Measurements from ENCODE around the gene PID1. TPM values are rescaled to one million over a fixed set of nuclear protein-coding genes. Genes with fewer than 3 reads are reported as not detected.

PID1 gene
- total RNA-seq, 2 donors from 2014 or later = 33.8 to 42.4 TPM

DNA sequence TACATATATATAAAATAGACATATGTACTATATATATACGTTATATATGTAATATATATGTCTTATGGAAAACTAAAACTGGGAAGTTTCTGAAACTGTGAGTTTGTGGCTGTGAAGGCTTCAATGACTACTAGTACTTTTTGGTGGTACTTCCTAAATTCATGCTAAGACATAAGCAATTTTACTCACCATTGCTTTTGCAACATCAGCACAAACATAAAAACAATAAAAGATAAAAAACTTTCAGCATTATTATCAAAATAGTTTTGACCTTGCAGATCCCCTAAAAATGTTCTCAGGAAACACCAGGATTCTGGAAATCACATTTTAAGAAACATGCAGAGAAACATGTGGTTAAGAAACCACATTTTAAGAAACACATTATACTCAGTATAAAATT lies 269.9 kb downstream of the PID1 start:
- intact Hi-C loops (cut with DNase I) = no loop called here

GRCh38 chr2:228999326-228999725 lies 271.8 kb downstream of the PID1 start:
- intact Hi-C loops (cut with DNase I) = no loop called here
- no peak for DNase-seq (ENCODE audit: low spot score)

More for the DNA sequence above, 269.9 kb downstream of the PID1 start:
- no peak for DNase-seq (ENCODE audit: low spot score)

DNA sequence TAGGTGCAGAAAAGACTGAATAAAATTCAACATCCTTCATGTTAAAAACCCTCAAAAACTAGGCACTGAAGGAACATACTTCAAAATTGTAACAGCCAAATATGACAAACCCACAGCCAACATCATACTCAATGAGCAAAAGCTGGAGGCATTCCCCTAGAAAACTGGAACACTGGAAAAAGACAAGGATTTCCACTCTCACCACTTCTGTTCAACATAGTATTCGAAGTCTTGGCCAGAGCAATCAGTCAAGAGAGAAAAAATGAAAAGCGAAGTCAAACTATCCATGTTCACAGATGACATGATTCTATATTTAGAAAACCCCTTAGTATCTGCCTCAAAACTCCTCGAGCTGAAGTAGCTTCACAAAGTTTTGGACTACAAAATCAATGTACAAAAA lies 282.3 kb downstream of the PID1 start:
- intact Hi-C loops (cut with DNase I) = no loop called here
- DNase-seq (ENCODE audit: low spot score) = no peak

GRCh38 chr2:228987441-228988155 lies 283.5 kb downstream of the PID1 start:
- intact Hi-C loops (cut with DNase I) = no loop called here
- DNase-seq (ENCODE audit: low spot score) = no peak

DNA sequence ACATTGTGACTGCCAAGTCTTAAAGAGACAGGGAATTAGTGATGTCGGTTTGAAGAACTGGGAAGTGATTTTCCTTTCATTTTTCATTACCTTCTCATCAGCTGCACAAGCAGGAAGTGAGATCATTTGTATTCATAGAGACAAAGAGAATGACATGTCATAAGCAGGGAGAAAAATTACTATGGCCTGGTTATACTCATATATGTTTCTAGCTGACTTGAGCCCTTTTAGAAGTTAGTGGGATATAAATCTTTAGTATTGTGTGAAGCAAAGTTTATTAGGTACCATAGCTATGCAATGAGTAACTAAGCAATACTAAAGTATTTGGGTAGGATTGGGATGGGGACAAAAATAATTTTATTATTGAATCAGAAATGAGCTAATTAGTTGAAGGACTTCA lies 284.1 kb downstream of the PID1 start:
- intact Hi-C loops (cut with DNase I) = no loop called here
- no peak for DNase-seq (ENCODE audit: low spot score)

DNA sequence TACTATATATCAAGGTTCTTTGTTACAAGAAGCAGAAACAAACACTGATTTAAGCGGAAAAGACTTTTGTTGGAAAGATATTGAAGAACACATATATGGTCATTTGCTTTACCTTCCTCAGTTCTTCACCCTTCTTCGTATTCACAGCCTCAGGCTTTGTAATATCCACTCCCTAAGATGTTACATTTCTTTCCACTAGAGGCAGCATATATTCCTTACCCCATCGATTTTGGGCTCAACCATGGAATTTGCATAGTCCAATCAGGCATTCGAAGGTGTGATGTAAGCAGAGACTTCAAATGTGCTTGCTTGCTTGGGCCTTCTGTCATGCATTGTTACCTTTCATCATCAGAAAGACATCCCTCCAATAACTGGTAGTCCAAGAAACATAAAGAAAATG lies 287.4 kb downstream of the PID1 start:
- no peak for DNase-seq (ENCODE audit: low spot score)

DNA sequence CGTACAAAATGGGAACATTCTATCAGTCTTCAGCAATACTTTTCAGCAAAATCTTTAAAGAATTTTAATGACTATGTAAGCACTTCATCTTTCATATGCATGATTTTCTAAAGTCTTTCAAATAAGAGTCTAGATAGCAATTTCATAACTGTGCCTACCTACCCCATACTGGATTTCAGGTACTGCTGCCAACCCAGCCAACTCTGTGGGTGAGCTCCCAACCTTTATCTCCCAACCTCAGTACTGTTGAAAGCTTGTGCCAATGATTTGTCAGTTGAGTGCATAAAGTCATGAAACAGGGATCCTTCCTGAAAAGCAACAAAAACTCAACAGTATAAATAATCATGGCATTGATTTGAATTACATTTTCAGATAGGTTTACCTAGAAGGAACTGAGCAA lies 296.9 kb downstream of the PID1 start:
- intact Hi-C loops (cut with DNase I) = no loop called here
- no peak for DNase-seq (ENCODE audit: low spot score)

More for the DNA sequence above, 287.4 kb downstream of the PID1 start:
- intact Hi-C loops (cut with DNase I) = no loop called here
